PFSK-1 (cell line): ENCODE results near the gene CORIN.

Experiments
- FOXP2 ChIP-seq: optimal IDR thresholded peaks from 2 replicates; pipeline ENCODE3; 2011; ENCODE audit warnings: borderline replicate concordance, control low read depth, inconsistent platforms; ENCODE audit not compliant: insufficient read depth; ENCODE audit errors: extremely low read length, extremely low read depth
- POLR2AphosphoS5 ChIP-seq: IDR thresholded peaks from 2 replicates; pipeline ENCODE4 v1.6.1; 2012; ENCODE audit warnings: low read depth, mild to moderate bottlenecking, control low read depth, low read length, moderate library complexity
- SIN3A ChIP-seq: IDR thresholded peaks from 2 replicates; pipeline ENCODE4 v1.6.1; 2012; ENCODE audit warnings: mild to moderate bottlenecking, low read length, moderate library complexity, borderline replicate concordance; ENCODE audit not compliant: insufficient read depth
- TAF1 ChIP-seq: IDR thresholded peaks from 2 replicates; pipeline ENCODE4 v1.6.1; 2012; ENCODE audit warnings: low read length, control low read depth, borderline replicate concordance; ENCODE audit not compliant: insufficient read depth
- TF ChIP-seq, protein P1 (sequence below), 2 experiments: IDR thresholded peaks; 2 replicates each; pipeline versions ENCODE4 v1.6.1 to v1.8.0; 2011 to 2012; ENCODE audit warnings: low read depth in 2 of 2, low read length in 2 of 2, control low read depth in 1 of 2, inconsistent platforms in 1 of 2, mild to moderate bottlenecking in 1 of 2, moderate library complexity in 1 of 2; ENCODE audit not compliant: insufficient read depth in 1 of 2

DNA sequence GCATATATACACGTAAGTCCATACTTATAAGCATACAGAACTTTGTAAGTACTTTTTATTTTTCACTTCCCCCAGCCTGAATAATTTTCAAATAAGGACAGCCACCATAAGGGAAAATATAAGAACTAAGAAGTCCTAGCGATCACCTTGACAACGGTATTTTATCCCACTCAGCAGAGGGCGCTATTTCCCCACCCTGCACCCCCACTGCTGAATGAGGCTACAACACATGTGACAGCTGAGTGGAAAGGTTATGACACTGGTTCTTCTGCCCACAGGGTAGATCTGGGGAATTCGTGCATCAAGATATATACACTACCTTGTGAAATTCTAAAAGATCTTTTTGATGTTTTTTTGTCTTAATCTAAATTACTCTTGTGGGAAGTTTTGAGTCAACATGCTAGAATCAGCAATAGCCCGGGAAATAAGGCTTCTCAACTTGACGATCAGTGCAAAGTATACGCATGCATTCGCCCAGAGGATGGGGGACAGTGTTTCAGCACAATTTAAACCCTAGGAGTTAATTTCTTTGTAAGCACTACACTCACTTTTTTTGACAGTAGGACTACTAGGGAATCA is 151.5 kb downstream of the CORIN start:
- TF ChIP-seq, protein P1, sequence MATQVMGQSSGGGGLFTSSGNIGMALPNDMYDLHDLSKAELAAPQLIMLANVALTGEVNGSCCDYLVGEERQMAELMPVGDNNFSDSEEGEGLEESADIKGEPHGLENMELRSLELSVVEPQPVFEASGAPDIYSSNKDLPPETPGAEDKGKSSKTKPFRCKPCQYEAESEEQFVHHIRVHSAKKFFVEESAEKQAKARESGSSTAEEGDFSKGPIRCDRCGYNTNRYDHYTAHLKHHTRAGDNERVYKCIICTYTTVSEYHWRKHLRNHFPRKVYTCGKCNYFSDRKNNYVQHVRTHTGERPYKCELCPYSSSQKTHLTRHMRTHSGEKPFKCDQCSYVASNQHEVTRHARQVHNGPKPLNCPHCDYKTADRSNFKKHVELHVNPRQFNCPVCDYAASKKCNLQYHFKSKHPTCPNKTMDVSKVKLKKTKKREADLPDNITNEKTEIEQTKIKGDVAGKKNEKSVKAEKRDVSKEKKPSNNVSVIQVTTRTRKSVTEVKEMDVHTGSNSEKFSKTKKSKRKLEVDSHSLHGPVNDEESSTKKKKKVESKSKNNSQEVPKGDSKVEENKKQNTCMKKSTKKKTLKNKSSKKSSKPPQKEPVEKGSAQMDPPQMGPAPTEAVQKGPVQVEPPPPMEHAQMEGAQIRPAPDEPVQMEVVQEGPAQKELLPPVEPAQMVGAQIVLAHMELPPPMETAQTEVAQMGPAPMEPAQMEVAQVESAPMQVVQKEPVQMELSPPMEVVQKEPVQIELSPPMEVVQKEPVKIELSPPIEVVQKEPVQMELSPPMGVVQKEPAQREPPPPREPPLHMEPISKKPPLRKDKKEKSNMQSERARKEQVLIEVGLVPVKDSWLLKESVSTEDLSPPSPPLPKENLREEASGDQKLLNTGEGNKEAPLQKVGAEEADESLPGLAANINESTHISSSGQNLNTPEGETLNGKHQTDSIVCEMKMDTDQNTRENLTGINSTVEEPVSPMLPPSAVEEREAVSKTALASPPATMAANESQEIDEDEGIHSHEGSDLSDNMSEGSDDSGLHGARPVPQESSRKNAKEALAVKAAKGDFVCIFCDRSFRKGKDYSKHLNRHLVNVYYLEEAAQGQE (IDR thresholded peaks at IDR 0.05; ENCODE audit: insufficient read depth in 1 of 2, low read depth in 2 of 2, low read length in 2 of 2): no peak
- no peak for TF ChIP-seq FOXP2
- TF ChIP-seq SIN3A: no peak
- no peak for TF ChIP-seq POLR2AphosphoS5
- TF ChIP-seq TAF1: no peak
